Suprapubic skin (tissue), 4 donors: Measurements from ENCODE around the gene ARHGAP42. TPM values are rescaled to one million over a fixed set of nuclear protein-coding genes. Genes with fewer than 3 reads are reported as not detected.

Experiments
- DNase-seq, 2 donors: peaks; one replicate each; pipeline ENCODE4 v3.0.0-alpha.2; 2019; ENCODE audit warnings: low spot score in 2 of 2
- H3K27ac ChIP-seq: fragments of 200-600 bp; sonication (generic); one replicate; pipeline ENCODE4 v1.5.1; 2019
- H3K27me3 ChIP-seq: fragments of 200-600 bp; sonication (generic); one replicate; pipeline ENCODE4 v1.5.1; 2019
- H3K36me3 ChIP-seq: fragments of 200-600 bp; sonication (generic); one replicate; pipeline ENCODE4 v1.5.1; 2019
- H3K4me1 ChIP-seq: fragments of 200-600 bp; sonication (generic); one replicate; pipeline ENCODE4 v1.5.1; 2019
- H3K4me3 ChIP-seq: fragments of 200-600 bp; sonication (generic); one replicate; pipeline ENCODE4 v1.5.1; 2019; ENCODE audit warnings: mild to moderate bottlenecking
- H3K9me3 ChIP-seq: fragments of 200-600 bp; sonication (generic); one replicate; pipeline ENCODE4 v1.5.1; 2019
- CTCF ChIP-seq, 2 donors: fragments of 200-600 bp in 1 of 2; fragments of 450-650 bp in 1 of 2; sonication (generic) in 1 of 2; IDR thresholded peaks; one replicate each; pipeline ENCODE4 v1.5.1; 2016 to 2019; ENCODE audit warnings: antibody characterized with exemption in 2 of 2, mild to moderate bottlenecking in 1 of 2, moderate library complexity in 1 of 2
- EP300 ChIP-seq: sonication (generic); formaldehyde crosslinking; IDR thresholded peaks from one replicate; pipeline ENCODE4 v1.6.1; 2017; ENCODE audit warnings: antibody characterized with exemption
- POLR2A ChIP-seq, 2 donors: fragments of 450-650 bp; IDR thresholded peaks; one replicate each; pipeline ENCODE4 v1.6.1; 2017; ENCODE audit warnings: antibody characterized with exemption in 2 of 2, mild to moderate bottlenecking in 2 of 2, moderate library complexity in 2 of 2
- POLR2AphosphoS5 ChIP-seq, 3 donors: sonication (generic); formaldehyde crosslinking; IDR thresholded peaks; one replicate each; pipeline ENCODE4 v1.6.1; 2017; ENCODE audit warnings: antibody characterized with exemption in 3 of 3
- WGBS: methylation state at CpG from one replicate; pipeline ENCODE4 v1.1.5; 2018; 5-methylcytosine and 5-hydroxymethylcytosine counted together
- total RNA-seq, 4 donors: library from RNA; depleted of rRNA; stranded (reverse); fragments of >200 nt; gene quantifications; one replicate each; pipeline ENCODE4 v1.1.0, GENCODE V29; 2016

ARHGAP42 gene
- total RNA-seq, 4 donors from 2014 or later, result 12.4 to 18.4 (median 14.4) TPM

GRCh38 chr11:100759106-100759505 is 72.0 kb downstream of the ARHGAP42 start:
- no peaks in the 10 kb centered on the region for H3K27me3 ChIP-seq
- H3K4me1 ChIP-seq, result peaks cover 6% of the 10 kb centered on the region
- H3K36me3 ChIP-seq, result no peaks in the 10 kb centered on the region
- TF ChIP-seq CTCF (IDR thresholded peaks at IDR 0.05), result no peak
- no peak for TF ChIP-seq POLR2AphosphoS5 (IDR thresholded peaks at IDR 0.05)
- no peak for TF ChIP-seq POLR2A (IDR thresholded peaks at IDR 0.05)
- no peak for TF ChIP-seq EP300
- no peak overlapping the region for H3K4me3 ChIP-seq
- 73% methylated on average over 2 of the region's 2 CpGs for WGBS
- H3K27ac ChIP-seq, result no peak overlapping the region
- no peak for DNase-seq
- no peaks in the 10 kb centered on the region for H3K9me3 ChIP-seq

GRCh38 chr11:100759856-100760255 is 72.8 kb downstream of the ARHGAP42 start:
- H3K27me3 ChIP-seq, result no peaks in the 10 kb centered on the region
- no peak overlapping the region for H3K27ac ChIP-seq
- whole genome bisulfite sequencing, result 74% methylated on average over 3 of the region's 3 CpGs
- no peak overlapping the region for H3K4me3 ChIP-seq
- H3K36me3 ChIP-seq, result no peaks in the 10 kb centered on the region
- DNase-seq, result no peak
- TF ChIP-seq POLR2AphosphoS5 (IDR thresholded peaks at IDR 0.05) (no peak), CTCF (IDR thresholded peaks at IDR 0.05) (no peak), EP300 (no peak), POLR2A (IDR thresholded peaks at IDR 0.05) (no peak)
- H3K4me1 ChIP-seq, result peaks cover 6% of the 10 kb centered on the region
- no peaks in the 10 kb centered on the region for H3K9me3 ChIP-seq

DNA sequence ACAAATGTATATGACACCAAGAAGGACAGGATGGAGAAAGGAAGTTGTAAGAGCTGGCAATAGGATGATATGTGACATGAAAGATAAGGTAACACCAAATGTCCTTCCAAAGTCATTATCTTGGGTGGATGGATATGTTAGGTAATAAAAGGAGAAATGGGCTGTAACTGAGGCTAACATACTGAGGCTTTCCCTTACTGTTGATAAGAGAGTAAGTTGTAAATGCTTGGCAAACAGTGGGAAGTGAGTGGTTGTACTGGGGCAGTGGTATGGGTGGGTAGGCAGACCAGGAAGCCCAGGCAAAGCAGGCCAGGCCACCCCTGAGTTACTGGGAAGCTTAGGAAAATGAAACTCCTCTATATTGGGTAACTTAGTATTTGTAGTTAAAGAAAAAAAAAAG is 73.7 kb downstream of the ARHGAP42 start:
- Histone ChIP-seq H3K36me3 (no peaks in the 10 kb centered on the region), H3K4me3 (no peak overlapping the region), H3K9me3 (no peaks in the 10 kb centered on the region), H3K4me1 (peaks cover 6% of the 10 kb centered on the region), H3K27me3 (no peaks in the 10 kb centered on the region), H3K27ac (no peak overlapping the region)
- TF ChIP-seq POLR2AphosphoS5 (IDR thresholded peaks at IDR 0.05) (no peak), CTCF (IDR thresholded peaks at IDR 0.05) (no peak), EP300 (no peak), POLR2A (IDR thresholded peaks at IDR 0.05) (no peak)
- no peak for DNase-seq

- 54% methylated on average over 6 of the region's 6 CpGs for WGBS
- no peak for DNase-seq
- no peaks in the 10 kb centered on the region for H3K9me3 ChIP-seq
- no peaks in the 10 kb centered on the region for H3K27me3 ChIP-seq
- no peak overlapping the region for H3K4me3 ChIP-seq
- no peaks in the 10 kb centered on the region for H3K4me1 ChIP-seq
- no peaks in the 10 kb centered on the region for H3K36me3 ChIP-seq
- no peak overlapping the region for H3K27ac ChIP-seq
- no peak for TF ChIP-seq POLR2AphosphoS5 (IDR thresholded peaks at IDR 0.05)
- TF ChIP-seq POLR2A (IDR thresholded peaks at IDR 0.05), result no peak
- TF ChIP-seq EP300, result no peak
- TF ChIP-seq CTCF (IDR thresholded peaks at IDR 0.05), result no peak
Measured at GRCh38 chr11:100761841-100762240, 74.8 kb downstream of the ARHGAP42 start.

GRCh38 chr11:100766764-100767163 is 79.7 kb downstream of the ARHGAP42 start:
- H3K9me3 ChIP-seq, result no peaks in the 10 kb centered on the region
- WGBS, result 89% methylated on average over 2 of the region's 2 CpGs
- peaks cover 3% of the 10 kb centered on the region for H3K4me1 ChIP-seq
- no peak overlapping the region for H3K4me3 ChIP-seq
- no peaks in the 10 kb centered on the region for H3K36me3 ChIP-seq
- DNase-seq, result no peak
- TF ChIP-seq CTCF (IDR thresholded peaks at IDR 0.05) (no peak), POLR2A (IDR thresholded peaks at IDR 0.05) (no peak), POLR2AphosphoS5 (IDR thresholded peaks at IDR 0.05) (no peak), EP300 (no peak)
- no peak overlapping the region for H3K27ac ChIP-seq
- no peaks in the 10 kb centered on the region for H3K27me3 ChIP-seq
